Endometrial microvascular endothelial cells (primary cell): ENCODE results near the gene SINHCAF. TPM values are rescaled to one million over a fixed set of nuclear protein-coding genes. Genes with fewer than 3 reads are reported as not detected.
"Not testable (repeated sequence)": the region's sequence is repeated elsewhere in the genome, so short reads cannot be mapped to it uniquely, and the experiment has no call there.

ENCODE experiments used
- in situ Hi-C: cut with HindIII; loops from 2 replicates; pipeline ENCODE4 v1.10.0; 2017; ENCODE audit warnings: low sequenced_read_pairs, low pct_unique_long_range_greater_than_20kb; ENCODE audit errors: inconsistent ontology term
- total RNA-seq: library from RNA; depleted of rRNA; stranded (reverse); fragments of >200 nt; gene quantifications from one replicate; pipeline ENCODE4 v1.2.3, GENCODE V29; 2015; ENCODE audit errors: inconsistent ontology term

Gene SINHCAF, protein sequence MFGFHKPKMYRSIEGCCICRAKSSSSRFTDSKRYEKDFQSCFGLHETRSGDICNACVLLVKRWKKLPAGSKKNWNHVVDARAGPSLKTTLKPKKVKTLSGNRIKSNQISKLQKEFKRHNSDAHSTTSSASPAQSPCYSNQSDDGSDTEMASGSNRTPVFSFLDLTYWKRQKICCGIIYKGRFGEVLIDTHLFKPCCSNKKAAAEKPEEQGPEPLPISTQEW
- 89.9 TPM for total RNA-seq

DNA sequence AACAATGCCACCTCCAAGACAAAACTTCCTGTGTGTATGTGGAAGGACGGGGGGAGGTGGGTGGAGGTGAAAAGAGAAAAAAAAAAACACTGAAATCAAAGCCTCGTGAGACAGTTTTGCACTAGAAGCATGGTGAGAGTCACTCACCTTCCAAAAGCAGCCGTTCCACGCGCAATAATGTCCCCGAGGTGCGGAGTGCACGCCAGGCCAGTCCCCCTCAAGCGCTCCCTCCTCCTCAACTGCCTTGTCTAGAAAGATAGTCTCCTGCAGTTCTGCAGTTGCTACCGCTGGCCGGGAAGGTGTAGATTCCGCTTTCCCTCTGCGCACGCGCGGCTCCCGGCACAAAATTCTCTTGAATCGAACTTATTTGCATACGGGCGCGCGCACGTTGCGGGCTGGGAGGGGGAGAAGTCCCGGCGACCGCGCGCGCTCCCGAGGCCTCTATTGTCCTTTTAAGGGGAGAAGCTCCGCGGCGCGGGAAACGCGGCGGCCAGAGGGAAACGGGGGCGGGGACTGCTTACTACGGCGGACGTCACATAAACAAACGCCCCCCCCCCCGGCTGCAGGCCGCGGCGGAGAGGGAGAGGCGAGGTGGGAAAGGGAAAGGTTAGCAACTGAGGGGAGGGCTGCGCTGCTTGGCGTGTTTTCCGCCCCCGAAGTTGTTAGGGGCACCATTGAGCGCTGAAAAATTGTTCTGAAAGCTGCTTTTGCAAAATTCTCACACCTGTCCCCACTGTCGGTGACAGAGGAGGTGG is at the start of gene SINHCAF:
Gene SINHCAF, minus strand, starts transcription at position 274 of the 755 bp plus-strand sequence. CDS start 27,946 bp downstream, outside the sequence.
- in situ Hi-C loops, result no loop called here

DNA sequence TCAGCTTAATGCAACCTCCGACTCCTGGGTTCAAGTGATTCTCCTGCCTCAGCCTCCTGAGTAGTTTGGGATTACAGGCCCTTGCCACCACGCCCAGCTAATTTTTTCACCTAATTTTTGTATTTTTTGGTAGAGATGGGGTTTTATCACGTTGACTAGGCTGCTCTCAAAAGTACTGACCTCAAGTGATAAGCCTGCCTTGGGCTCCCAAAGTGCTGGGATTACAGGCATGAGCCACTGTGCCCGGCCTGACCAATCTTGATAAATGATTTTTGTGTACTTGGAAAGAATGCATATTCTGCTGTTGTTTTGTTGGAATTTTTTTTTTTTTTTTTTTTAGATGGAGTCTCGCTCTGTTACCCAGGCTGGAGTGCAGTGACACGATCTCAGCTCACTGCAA is 49.5 kb upstream of the SINHCAF start:
- in situ Hi-C loops, result not testable (repeated sequence)

DNA sequence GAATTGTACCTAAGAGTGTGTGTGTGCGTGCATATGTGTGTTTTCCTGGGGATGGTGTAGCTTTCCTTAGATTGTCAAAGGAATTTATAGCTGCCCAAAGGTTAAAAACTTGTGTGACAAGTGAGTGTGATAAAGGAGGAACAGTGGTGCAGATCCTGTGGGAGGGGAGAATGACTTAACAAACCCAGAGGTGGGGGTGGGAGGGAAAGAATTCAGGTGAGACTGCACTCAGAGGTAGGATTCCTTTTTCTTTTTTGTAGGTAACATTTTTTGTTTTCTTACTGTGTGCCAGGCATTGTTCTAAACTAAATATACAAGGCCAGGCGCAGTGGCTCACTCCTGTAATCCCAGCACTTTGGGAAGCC is 45.3 kb upstream of the SINHCAF start:
- in situ Hi-C loops, result no loop called here

- in situ Hi-C loops, result no loop called here
Observed at GRCh38 chr12:31370531-31371255, 44.7 kb upstream of the SINHCAF start.

- in situ Hi-C loops, result no loop called here
Observed at GRCh38 chr12:31369712-31370521, 44.0 kb upstream of the SINHCAF start.

DNA sequence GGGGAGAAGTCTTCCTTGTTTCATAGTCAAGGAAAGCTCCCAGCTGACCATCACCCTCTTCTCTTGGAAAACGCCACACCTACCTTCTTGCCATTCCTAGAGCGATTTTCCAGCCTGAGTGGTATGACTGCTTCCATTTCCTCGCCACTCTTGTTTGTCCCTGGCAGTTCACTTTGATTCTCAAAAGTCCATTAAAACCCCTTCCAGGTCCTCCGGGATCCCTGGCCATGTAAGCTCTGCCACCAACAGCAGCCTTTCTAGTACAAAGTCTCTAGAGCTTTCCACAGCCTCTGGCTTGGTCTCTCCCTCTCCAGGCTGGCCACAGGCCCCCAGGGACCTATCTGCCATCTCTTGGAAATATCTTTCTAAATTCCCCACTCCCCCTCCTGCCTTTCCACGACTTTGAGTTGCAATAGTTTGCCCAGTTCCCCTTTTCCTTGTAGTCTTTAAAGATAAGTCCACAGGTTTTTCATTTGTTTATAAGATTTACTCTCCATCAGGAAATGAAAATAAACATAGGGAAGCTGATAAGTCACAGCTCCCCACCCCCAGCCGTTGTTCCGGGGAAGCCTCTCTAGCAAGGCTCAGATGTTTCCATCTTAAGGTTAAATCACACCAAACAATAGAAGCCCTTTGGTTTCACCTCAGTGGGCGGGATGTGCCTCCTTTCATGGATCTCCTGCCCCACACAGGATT is 42.9 kb upstream of the SINHCAF start:
- in situ Hi-C loops, result no loop called here

DNA sequence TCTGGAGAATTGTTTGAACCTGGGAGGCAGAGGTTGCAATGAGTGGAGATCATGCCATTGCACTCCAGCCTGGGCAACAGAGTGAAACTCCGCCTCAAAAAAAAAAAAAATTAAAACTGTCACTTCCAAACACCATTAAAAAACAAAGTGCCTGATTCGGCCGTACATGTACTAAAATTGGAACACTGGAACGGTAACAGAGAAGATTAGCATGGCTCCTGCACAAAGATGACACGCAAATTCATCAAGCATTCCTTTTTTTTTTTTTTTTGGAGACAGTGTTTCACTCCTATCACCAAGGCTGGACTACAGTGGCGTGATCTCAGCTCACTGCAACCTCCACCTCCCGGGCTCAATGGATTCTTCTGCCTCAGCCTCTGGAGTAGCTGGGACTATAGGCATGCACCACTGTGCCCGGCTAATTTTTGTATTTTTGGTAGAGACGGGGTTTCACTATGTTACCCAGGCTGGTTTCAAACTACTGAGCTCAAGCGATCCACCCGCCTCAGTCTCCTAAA is 40.2 kb upstream of the SINHCAF start:
- in situ Hi-C loops, result no loop called here

- in situ Hi-C loops, result no loop called here
Observed at GRCh38 chr12:31363831-31364230, 37.9 kb upstream of the SINHCAF start.

- in situ Hi-C loops, result no loop called here
Observed at GRCh38 chr12:31363416-31363809, 37.5 kb upstream of the SINHCAF start.

DNA sequence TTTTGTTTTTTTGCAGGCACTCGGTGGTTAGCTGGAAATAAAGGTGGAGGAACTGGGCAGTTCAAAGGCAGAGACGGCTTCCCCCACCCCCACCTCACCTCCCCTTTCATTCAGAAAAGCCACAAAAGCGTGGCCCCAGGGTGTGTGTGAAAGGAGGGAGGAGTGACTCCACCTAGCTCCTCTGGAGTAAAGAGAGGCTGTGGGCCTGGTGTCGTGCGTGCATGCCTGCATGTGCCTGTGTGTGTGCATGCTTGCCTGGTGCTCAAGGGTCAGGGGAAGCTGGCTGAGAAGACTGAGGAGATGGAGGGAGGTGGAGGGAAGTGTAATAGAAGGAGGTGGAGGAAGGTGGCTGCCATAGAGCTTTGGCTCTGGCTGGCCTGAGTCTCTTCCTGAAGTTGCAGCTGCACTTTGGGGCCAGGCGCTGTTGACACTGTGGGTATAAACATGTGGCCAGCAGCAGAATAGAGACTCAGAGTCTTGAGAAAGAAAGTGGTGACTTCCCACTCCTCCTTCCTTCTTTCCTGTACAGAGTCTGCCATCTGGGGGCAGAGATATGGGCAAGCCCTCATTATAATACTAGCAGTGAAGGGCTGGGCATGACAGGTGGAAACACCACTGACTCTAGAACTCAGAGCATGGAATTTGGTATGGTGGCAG is 36.9 kb upstream of the SINHCAF start:
- in situ Hi-C loops, result no loop called here

DNA sequence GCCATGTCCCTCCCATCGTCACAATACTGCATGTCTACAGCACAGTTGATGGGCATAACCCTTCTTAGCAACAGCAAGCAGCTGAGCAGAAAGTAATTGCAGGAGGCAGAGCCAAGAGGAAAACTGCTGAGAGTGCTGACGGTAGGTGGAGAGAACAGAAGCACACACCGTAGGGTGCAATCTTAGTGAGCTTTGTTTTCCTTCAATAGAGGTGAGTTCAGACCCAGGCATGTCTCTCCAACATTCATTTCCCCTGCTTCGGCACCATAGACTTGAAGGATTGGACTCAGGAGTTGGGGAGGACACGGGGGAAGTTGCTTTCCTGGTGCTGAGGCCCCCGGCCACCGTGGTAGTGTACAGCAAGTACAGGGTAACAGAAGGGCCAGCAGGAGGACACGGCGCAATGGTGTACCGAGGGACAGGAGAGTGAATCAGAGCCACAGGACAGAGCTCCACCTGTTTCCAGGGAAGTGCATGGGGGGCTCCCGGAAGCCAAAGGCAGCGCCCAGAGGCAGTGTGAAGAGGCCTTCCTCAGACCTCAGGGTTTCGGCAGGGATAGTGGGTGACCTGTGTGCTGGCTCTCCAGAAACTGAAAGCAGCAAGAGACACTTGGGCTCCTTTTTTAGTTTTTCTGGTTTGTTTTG is 36.3 kb upstream of the SINHCAF start:
- in situ Hi-C loops, result no loop called here

DNA sequence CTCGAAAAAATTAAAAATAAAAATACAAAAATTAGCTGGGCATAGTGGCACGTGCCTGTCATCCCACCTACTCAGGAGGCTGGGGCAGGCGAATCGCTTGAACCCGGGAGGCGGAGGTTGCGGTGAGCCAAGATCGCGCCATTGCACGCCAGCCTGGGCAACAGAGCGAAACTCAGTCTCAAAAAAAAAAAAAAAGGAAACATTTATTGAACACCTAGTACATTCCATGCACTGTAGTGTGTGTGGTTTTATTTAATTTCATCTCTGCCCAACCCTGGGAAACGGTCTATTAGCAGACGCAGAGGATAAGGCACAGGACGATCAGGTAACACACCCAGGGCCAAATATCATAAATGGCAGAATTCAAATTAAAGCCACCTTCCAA is 35.8 kb upstream of the SINHCAF start:
- in situ Hi-C loops, result no loop called here

DNA sequence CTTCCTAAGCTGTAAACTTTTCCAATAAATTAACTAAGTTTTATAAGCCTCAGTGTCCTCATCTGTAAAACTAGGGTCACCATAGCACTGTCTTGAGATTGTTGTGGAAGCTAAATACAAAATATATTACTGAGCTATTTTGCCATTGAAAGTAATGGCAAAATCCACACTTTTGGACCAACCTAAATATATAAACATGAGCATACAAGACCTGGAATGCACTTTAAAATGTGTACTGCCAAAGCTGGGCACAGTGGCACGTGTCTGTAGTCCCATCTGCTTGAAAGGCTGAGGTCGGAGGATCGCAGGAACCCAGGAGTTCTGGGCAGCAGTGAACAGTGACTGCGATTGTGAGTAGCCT is 29.8 kb upstream of the SINHCAF start:
- in situ Hi-C loops, result no loop called here

- in situ Hi-C loops, result no loop called here
Observed at GRCh38 chr12:31353750-31354708, 28.1 kb upstream of the SINHCAF start.

GRCh38 chr12:31346267-31346666 is 20.3 kb upstream of the SINHCAF start:
- in situ Hi-C loops, result no loop called here

GRCh38 chr12:31343139-31343538 is 17.2 kb upstream of the SINHCAF start:
- in situ Hi-C loops, result no loop called here

- in situ Hi-C loops, result no loop called here
Observed at GRCh38 chr12:31342286-31342685, 16.3 kb upstream of the SINHCAF start.
